Peyer's patch (tissue), 4 donors: Measurements from ENCODE around the gene AGAP3.

ENCODE experiments used
- CTCF ChIP-seq, 6 experiments: fragments of 450-650 bp in 4 of 6; fragments of 200-600 bp in 2 of 6; sonication (generic) in 1 of 6; IDR thresholded peaks; one replicate each; pipeline ENCODE4 v1.5.1; 2017 to 2019; ENCODE audit warnings: antibody characterized with exemption in 6 of 6, mild to moderate bottlenecking in 3 of 6, moderate library complexity in 1 of 6
- POLR2A ChIP-seq, 2 donors: fragments of 450-650 bp; IDR thresholded peaks; one replicate each; pipeline ENCODE4 v1.5.1; 2017; ENCODE audit warnings: antibody characterized with exemption in 2 of 2, mild to moderate bottlenecking in 2 of 2, moderate library complexity in 2 of 2

GRCh38 chr7:151039850-151040548, 46.3 kb upstream of the AGAP3 start:
- no peak for TF ChIP-seq CTCF (IDR thresholded peaks at IDR 0.05)
- no peak for TF ChIP-seq POLR2A (IDR thresholded peaks at IDR 0.05)
